SHP77 treated with DMSO at 0.1 percent for 48 hours (cell line): ENCODE data around the gene IFT74.

Source experiments
- DNase-seq: peaks from one replicate; lab custom pipeline; 2025; lab: John Stamatoyannopoulos, UW

IFT74 gene

DNA sequence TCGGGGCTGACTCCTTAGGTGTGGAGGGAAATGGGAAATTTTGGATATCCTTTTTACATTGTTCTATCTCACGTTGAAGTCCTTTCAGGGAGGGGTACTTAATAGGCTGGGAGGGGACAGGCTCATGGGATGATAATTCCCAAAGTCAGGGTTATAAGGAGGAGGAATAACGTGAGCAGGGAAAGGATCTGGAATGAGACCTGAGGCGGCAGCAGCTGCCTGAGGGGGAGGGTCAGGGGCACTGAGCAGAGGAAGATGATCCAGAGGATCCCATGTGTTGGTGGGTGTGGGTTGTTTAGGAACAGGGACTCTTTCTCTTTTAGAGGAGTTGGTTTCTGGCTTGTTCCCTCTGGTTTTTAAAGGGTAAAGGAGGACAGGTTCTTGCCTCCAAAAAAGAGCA lies 18.7 kb downstream of the IFT74 start:
- no peak for DNase-seq

DNA sequence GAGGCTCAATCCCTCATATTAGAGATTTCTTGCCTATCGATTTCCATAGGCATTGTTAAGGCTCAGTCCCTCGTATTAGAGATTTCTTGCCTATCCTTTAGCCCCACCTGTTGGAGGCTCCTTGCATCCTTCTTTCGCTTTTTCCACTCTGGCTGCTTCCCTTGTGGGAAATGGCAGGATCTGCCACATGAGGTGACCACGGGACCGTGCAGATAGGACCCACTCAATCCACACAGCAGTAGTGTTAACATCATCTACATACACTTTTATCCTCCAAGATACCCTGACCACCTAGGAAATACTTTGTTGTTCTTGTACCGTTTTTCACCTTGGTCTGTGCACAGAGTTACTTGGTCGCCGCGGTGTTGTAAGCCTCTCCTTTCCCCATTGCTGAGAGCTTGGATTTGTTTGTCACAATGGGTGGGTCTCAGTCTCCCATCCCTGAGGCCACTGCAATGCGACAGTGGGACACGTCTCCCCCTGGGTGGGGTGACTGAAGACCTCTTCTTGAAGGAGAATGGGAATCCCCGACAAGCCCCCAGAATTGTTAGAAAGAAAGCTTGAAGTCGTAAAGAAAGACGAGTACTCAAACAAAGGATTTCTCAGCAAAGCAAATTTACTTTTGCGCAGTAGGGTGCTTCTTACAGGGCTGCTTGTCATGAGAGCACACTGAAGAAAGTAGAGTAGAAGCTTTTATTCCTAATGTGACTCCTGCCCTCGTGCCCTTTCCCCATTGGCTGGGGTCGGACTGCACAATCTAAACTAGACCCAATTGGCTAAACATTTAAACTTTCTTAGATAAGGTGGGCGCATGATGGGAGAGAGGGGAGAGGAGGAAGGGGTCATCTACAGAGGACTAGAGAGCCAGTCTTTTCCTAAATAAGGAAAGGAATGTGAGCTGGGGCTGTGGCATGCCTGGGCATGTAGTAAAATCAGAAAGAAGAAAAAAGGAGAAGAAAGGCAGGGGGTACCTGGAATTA lies 19.8 kb downstream of the IFT74 start:
- no peak for DNase-seq

GRCh38 chr9:26983340-26983739 lies 27.1 kb downstream of the IFT74 start:
- DNase-seq: no peak

GRCh38 chr9:26995810-26996209 lies 39.6 kb downstream of the IFT74 start:
- no peak for DNase-seq

- DNase-seq: no peak
Observed at GRCh38 chr9:27003426-27004077, 47.3 kb downstream of the IFT74 start.

DNA sequence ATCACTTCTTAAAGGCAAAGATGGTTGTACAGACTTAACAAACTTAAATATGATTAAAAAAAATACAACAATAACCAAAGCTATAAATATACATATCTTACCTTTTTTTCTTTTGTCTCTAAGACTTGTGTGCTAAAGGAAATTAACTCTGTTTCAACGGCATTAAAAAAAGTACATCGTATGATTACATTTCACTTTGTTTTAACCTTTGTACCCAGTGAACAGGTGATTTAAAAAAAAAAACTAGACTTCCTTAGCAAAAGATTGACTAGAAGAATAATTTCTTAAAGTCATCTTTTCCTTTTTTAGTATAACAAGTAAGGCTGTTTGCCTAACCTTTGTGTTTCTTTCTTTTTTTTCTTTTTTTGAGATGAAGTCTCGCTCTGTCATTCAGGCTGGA lies 49.3 kb downstream of the IFT74 start, which contains the start of gene LRRC19:
Gene LRRC19 (minus strand): TSS at position 182 of the 400 bp plus-strand sequence. CDS start 5,978 bp downstream, outside the sequence.
- no peak for DNase-seq

DNA sequence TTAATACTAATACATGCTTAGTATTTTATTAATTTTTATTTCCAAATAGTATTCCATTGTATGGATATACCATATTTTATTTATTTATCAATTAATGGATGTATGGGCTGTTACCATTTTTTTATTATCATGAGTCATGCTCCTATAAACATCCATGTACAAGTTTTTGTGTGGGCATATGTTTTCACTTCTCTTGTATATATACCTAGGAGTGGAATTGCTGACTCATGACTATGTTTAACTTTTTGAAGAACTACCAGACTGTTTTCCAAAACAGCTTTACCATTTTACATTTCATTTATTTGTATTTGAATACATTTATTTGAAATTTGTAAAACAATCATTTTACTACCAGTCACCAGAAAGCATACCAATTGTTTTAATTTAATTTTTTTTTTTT lies 63.4 kb downstream of the IFT74 start:
- DNase-seq: no peak

GRCh38 chr9:27022920-27023319 lies 66.7 kb downstream of the IFT74 start:
- DNase-seq: no peak

- no peak for DNase-seq
Observed at GRCh38 chr9:27029186-27029585, 73.0 kb downstream of the IFT74 start.

GRCh38 chr9:27033815-27034403 lies 77.7 kb downstream of the IFT74 start:
- DNase-seq: peak; percentile 5

GRCh38 chr9:27037499-27037898 lies 81.3 kb downstream of the IFT74 start:
- no peak for DNase-seq

DNA sequence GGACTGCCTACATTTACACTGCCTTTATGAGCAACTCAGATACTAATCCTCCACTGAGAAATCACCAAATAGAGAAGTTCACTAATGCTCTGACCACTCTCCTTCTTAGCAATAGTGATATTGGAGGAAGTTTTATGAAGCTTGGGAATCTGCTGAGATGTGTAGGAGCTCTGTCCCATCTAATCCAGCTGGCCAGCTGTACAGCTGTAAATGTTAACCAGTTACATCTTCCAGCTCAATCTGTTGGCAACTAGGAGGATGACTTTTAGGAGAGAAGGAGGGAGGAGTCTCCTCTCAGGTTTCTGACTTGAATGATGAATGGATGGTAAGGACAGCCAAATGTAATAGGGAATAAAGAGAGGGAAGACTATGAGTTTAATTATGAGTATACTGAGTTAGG lies 85.5 kb downstream of the IFT74 start:
- no peak for DNase-seq

- no peak for DNase-seq
Observed at GRCh38 chr9:27042476-27042875, 86.3 kb downstream of the IFT74 start.

DNA sequence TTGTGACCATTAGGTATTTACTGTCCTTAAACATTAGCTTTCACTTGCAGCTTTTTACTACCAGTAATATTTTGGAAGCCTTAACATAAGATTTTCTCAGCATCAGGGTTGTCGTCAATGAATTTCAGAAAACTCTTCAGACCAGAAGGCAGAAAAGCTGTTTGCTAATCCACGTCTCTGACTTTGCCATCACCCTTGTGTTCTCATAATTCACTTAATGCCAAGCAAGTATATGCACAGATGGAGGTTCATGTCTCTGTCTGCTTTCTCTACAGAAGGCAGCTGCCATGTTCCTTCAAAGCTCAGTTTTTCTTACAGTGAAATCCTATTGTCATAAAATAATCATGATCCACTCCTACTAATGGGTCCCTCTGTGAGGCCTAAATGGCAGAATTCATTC lies 87.0 kb downstream of the IFT74 start:
- DNase-seq: no peak

GRCh38 chr9:27047136-27047535 lies 90.9 kb downstream of the IFT74 start:
- no peak for DNase-seq

- no peak for DNase-seq
Observed at GRCh38 chr9:27053369-27054022, 97.3 kb downstream of the IFT74 start.

DNA sequence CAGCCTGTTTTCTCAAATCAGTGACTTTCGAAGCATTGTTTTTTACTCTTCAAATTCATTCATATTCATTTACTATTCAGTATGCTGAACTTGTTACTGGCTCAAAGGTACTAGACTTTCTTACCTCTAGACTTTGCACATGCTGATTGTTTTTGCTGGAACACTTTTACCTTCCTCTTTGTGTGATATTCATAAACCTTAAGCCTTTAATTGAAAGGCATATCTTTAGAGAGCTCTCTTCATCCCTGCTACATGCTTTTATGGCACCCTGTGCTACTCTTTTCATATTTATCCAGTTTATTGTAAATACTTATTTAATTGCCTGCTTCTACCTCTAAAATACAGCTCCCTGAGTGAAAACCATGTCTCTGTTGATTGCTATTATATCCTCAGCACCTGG lies 97.9 kb downstream of the IFT74 start:
- DNase-seq: no peak

DNA sequence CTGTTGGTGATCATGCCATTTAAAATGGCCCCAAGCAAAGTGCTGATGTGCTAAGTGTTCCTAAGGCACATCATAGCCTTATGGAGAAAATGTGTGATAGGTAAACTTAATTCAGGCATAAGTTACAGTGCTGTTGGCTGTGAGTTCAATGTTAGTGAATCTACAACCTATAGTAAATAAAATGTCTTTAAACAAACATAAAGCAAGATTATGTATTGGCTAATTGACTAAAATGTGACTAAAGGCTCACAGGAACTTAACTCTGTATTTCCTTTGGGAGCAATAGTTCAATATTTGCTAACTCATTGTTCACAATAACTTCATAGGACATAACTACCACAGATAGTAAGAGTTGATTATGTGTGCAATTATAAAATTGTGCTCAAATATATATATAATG lies 98.6 kb downstream of the IFT74 start:
- no peak for DNase-seq

DNA sequence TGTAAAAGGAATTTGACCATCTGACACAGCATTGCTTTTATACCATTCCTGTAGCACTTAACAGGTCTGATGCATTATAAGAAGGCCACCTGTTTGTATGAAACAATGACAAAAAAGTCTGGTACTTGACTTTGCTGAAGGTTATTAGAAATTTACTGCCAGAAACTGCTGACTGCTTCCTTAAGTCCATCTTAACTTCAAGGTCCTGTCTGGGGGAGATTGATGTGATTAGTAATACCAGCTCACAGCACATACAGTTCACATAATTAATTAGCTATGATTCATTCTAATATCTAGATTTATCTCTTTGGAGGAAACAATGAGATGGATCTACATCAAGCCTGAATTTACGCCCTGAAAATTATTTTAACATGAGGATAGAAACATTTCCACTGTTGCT lies 103.2 kb downstream of the IFT74 start:
- DNase-seq: no peak

- DNase-seq: no peak
Observed at GRCh38 chr9:27059907-27060306, 103.7 kb downstream of the IFT74 start.

DNA sequence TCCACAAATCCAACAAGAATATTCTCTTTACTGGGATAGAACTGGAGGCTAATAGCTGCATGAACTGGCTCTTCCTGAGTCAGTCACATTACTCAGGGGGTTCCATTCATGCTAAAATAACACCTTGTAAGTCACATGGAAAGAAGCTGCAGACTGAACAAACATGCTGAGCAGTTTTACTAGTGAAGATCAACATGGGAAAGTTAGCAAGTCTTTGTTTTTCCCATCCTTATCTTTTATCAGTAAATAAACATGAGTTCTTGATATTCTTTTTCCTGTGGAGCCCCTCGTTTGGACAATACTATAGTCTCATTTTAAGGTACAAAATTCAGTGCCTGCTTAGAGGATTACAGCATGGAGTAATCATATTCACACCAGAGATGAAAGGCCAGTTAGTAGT lies 109.1 kb downstream of the IFT74 start:
- no peak for DNase-seq
